DMS153 treated with DMSO at 0.1 percent for 48 hours (cell line): ENCODE measurements around the gene PIP5K1B.

ENCODE experiments used
- DNase-seq: peaks from one replicate; lab custom pipeline; 2025; ENCODE audit not compliant: unreplicated experiment; lab: John Stamatoyannopoulos, UW

PIP5K1B gene

GRCh38 chr9:68897577-68898145 lies 192.6 kb downstream of the PIP5K1B start:
- DNase-seq, result no peak

- no peak for DNase-seq
Observed at GRCh38 chr9:68898781-68899439, 193.9 kb downstream of the PIP5K1B start.

GRCh38 chr9:68904454-68904853 lies 199.4 kb downstream of the PIP5K1B start:
- no peak for DNase-seq

- DNase-seq, result no peak
Observed at GRCh38 chr9:68905129-68905528, 200.1 kb downstream of the PIP5K1B start.

- no peak for DNase-seq
Observed at GRCh38 chr9:68907910-68908309, 202.9 kb downstream of the PIP5K1B start.

- peak; percentile 18 for DNase-seq
Observed at GRCh38 chr9:68912561-68912960, 207.5 kb downstream of the PIP5K1B start.

- peak; percentile 25 for DNase-seq
Observed at GRCh38 chr9:68913054-68913453, 208.0 kb downstream of the PIP5K1B start.

GRCh38 chr9:68914751-68915150 lies 209.7 kb downstream of the PIP5K1B start:
- DNase-seq, result no peak

GRCh38 chr9:68919661-68920060 lies 214.6 kb downstream of the PIP5K1B start:
- DNase-seq, result no peak

- no peak for DNase-seq
Observed at GRCh38 chr9:68920921-68921320, 215.9 kb downstream of the PIP5K1B start.

GRCh38 chr9:68923480-68923879 lies 218.4 kb downstream of the PIP5K1B start:
- no peak for DNase-seq

GRCh38 chr9:68925175-68925574 lies 220.1 kb downstream of the PIP5K1B start:
- no peak for DNase-seq

GRCh38 chr9:68927165-68927564 lies 222.1 kb downstream of the PIP5K1B start:
- DNase-seq, result no peak

GRCh38 chr9:68931821-68932220 lies 226.8 kb downstream of the PIP5K1B start:
- DNase-seq, result no peak

- DNase-seq, result no peak
Observed at GRCh38 chr9:68932458-68932857, 227.4 kb downstream of the PIP5K1B start.

GRCh38 chr9:68933434-68934328 lies 228.6 kb downstream of the PIP5K1B start:
- no peak for DNase-seq

- no peak for DNase-seq
Observed at GRCh38 chr9:68934329-68934644, 229.2 kb downstream of the PIP5K1B start.

GRCh38 chr9:68940573-68940972 lies 235.5 kb downstream of the PIP5K1B start:
- no peak for DNase-seq

GRCh38 chr9:68941780-68942459 lies 236.9 kb downstream of the PIP5K1B start:
- DNase-seq, result no peak

- no peak for DNase-seq
Observed at GRCh38 chr9:68942790-68943189, 237.8 kb downstream of the PIP5K1B start.

- no peak for DNase-seq
Observed at GRCh38 chr9:68947015-68947414, 242.0 kb downstream of the PIP5K1B start.
